GM18526 (cell line): ENCODE measurements around the gene SHB.

ENCODE experiments used
- POLR2A ChIP-seq: IDR thresholded peaks from 3 replicates; pipeline ENCODE4 v1.6.1; 2011; ENCODE audit not compliant: insufficient read length; ENCODE audit errors: extremely low read depth

Gene SHB

DNA sequence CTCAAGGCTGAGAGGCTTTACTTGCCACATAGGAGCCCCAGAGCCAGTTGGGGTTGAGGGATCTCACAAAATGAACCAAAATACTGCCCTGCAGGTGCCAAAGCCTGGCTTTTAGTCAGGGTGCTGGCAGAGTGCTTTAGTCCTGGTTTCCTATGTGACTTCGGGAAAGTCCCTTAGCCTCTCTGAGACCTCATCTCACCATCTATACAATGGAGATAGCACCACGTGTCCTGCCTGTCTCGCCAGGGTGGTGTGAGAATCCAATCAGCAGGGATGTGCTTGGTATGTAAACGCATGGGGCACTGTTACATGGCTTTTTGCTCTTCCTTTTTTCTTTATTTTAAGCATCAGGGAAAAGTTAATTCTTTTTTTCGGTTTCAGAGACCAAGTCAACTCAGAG lies 68.3 kb downstream of the SHB start:
- no peak for TF ChIP-seq POLR2A

DNA sequence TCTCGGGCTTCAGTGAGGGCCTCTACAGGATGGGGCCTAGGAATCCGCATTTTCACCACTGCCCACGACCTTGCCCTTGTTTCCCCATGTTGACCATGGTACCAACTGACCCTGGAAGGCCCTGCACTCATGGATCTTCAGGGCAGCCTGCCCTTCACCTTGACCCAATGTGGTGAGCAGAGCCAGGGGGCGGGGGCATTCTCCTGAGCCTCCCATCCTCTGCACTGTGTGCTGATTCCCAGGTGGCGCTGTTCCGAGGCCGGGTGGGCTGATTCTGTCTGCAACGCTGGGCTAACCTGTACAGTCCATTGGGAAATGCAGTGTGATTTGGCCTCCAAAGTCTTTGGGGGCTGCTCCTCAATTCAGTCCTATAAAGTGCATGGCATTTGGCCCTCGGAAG lies 68.7 kb downstream of the SHB start:
- TF ChIP-seq POLR2A: no peak

DNA sequence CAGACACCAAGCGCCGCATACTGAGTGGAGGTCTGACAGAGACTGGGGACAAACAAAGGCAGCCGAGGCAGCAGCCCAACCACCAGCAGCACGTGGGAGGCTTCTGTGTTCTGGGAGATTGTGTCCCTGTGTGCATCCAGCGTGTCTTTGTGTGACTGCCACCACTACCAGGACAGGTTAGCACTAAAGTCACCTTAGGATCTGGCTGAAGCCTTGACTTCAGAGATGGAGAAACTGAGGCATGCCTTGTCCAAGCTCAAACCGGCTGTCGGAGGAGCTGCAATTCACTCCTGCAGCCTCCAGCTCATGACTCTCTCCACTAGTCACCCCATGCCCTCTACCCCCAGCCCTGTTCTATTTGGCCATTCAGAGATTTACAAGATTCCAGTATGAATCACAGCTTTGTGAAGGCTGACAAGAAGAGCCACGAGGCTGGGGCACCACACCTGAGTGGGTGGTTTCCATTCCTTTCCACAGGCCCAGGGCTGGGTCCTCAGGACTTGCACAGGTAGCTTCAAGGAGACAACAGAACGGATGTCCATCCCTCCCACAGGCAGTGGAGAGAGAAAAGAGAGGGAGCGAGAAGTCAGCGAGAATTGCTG lies 69.3 kb downstream of the SHB start:
- no peak for TF ChIP-seq POLR2A

DNA sequence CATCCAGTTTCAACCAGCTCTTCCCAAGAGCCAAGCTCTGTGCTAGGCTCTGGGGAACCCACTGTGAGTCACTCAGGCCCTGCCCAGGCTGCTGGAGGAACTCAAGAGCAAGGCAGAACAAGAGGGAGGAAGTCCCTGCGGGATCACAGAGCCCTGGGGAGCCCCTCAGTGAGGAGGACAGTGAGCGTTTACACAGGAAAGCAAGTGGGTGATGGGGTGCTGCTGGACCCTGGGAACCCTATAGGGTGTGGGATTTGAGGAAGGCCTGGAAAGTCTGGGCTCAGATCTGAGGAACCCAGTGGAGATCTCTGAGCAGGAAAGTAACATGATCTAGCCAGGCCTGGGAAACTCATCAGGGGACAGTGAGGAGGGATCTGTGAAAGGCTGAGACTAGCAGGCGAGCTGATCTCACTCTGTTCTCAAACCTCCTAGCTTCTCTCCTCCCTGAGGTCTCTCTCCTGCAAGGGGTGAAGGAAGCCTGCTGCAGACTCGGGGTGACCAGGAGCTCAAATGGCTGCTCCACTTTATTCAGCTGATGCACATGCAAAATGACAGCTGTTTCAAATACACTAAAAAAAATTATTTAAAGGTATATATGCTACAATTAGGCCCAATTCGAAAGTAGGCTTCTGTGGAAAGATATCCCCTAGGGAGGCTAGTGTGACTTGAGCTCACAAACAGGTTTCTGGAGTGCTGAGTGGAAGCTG lies 70.0 kb downstream of the SHB start:
- TF ChIP-seq POLR2A: no peak

DNA sequence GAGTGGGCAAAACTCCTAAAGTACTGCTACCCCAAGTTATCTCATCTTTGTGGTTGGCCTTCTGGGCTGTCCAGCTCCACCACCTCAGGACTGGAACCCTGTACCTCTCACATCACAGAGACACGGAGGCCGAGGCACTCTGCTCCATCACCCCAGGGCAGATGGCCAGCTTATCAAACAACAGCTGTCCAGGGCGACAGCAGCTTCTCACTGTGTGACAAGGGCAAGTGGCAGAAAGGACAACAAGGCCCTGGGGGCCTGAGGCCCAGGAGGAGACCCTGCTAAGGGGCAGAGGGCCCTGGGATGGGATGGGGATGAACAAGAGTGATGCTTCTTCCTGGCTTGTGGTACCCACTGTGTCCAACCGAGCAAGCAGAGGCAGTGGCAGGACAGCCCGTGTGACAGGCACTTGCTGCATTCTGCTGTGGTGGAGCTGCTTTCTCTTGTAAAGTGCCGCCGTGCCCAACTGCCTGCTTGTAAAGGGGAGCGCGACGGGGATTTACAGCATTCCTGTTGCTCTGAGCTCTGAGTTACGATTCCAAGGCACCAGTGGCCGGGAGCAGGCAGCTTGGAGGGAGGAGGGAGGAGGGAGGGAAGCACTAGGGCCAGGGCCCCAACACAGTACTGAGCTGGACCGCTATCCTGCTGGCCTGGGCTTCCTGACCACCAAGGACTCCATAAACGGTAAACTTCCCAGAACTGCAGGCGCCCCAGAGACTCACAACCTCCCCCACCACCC lies 71.2 kb downstream of the SHB start:
- no peak for TF ChIP-seq POLR2A

DNA sequence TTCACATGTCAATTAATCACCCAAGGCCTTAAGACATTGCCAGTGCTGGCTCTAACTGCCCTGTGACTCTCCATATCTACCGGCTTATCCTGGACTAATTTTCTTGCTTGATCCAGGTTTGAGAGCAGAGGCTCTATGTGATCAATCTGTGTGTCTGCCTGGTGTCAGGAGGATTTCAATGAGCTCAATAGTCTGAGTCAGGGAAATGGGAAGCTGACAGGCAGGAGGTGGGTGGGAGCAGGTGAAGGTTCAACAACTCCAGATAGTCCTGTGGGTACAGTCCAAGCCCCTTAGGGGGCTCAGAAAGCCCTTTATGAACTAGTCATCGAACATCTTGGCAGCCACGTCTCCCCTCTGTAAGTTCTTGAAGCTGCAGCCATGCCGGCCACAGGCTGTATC lies 72.2 kb downstream of the SHB start:
- no peak for TF ChIP-seq POLR2A

DNA sequence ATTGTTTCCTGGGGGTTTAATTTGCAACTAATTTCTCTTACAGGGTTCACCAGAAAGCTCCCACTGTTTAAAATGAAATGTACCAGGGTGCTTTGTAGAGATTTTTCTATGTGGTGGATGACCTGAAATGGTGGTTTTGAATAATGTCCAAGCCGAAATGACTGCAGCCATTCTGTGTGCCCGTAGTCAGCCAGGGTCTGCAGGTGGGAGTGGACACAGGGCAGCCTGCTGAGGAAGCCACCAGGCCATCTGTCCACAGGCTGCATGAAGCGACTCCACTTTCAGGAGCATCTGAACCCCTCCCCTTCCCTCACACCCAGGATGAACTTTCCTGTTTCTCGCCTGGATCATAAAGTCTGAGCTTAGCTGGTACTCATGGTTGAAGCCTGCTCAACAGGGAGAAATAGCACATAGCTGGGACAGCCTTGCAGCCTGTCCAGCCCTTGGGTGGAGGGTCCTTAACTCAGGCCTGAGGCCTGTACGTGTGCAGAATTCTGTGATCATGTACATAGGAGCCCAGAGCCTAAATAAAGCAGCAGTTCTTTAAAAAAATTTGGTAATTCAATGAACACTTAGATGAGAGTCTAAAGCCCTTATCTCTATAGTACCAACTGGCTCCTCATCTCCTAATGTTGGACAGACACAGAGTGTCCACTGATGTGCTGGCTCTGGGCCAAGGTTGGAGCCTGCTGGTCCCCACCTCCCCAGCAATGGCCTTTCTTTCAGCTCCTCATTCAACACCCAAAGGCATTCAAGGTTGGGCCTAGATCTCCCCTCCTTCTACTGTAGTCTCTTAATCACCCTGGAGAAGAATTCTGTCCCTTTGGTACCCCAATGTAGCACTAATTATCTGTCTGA lies 72.8 kb downstream of the SHB start:
- TF ChIP-seq POLR2A: no peak

DNA sequence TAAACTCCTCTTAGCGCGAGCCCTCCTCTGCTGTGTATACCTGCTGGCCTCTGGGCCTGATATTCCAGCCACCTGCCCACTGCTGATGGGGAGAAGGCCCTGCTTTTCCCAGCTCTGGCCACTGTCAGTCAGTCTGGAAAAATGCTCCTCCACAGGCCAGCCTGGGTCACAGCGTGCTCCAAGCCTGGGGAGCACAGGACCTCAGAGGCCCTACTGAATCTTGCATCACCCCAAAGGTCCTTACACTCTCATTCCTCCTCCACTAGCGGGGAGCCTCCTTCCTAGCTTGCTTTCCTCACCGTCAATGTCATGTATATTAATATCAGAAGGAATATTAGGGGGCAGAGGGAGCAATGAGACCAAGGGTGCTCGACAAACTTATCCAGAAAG lies 73.7 kb downstream of the SHB start:
- no peak for TF ChIP-seq POLR2A

DNA sequence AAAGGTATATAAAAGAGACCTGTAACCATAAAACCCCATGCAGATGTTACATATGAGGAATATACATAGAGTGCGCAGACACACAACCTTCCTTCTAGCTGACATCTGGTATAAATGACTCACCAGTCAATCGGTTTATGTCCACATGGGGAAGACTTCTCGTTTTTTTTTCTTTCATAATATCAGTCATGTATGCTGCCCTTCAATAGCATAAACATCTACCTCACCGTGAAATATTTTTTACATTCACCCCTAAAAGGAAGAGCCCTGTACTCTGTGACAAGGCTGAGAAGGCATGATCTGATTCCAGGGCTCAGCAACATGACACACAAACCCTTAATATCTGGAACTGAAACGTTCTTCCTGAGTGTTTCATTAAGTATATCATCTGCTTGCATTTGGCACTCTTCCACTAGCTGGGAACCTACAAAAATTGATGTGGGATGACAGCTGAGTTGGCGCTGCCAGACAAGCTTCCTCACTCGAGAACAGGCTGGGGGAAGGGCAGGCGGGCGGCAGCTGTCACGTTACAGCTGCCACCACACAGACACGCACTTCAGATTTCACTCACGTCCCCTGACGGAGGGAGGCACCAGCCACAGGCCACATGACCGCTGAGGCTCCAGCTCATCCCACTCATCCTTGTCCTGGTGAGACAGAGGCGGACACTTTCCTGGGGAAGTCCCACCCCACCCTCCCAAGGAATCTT lies 74.2 kb downstream of the SHB start:
- TF ChIP-seq POLR2A: no peak

DNA sequence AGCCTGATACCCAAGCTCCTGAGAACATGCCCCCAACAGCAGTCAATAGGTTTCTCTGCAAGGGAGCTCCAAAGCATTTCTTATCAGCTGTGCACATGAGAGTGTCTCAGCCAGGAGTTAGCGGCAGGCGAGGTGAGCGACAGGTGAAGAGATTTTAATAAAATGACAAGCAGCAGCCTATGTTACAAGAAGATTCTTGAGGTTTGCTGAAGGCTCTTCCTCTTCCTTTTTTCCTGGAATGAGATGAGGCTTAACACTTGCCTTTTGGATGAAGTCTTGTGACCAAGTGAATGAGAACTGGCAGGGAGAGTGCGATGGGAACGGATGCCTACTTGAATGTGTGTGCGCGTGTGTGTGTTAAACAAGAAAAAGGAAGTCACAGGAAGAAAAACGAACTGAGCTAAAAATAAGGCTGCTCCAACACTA lies 76.1 kb downstream of the SHB start:
- no peak for TF ChIP-seq POLR2A

DNA sequence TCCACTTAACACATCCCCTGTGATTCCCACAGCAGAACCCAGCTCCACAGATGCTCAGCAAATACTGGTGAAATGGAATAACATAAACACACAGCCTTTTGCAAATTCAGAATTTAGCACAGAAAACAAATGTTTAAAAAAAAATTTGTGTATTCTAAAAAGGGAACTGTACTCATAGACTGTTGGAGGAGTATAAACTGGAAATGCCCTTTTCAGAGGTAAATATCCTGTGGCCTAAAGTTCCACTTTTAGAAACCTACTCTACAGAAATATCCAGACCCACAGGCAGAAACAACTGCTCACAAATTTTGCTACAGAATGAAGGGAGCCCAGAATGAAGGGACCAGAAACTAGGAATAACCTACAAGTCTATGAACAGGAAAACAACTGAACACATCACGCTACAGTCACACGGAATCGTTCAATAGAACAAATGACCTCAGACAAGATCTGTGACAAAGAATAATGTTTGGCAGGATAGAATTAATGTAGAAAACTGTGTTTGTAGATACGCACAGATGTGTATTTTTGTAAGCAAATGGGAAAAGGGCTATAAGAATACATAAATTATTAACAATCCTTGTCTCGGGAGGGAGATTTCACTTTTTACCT lies 78.5 kb downstream of the SHB start:
- TF ChIP-seq POLR2A: no peak

DNA sequence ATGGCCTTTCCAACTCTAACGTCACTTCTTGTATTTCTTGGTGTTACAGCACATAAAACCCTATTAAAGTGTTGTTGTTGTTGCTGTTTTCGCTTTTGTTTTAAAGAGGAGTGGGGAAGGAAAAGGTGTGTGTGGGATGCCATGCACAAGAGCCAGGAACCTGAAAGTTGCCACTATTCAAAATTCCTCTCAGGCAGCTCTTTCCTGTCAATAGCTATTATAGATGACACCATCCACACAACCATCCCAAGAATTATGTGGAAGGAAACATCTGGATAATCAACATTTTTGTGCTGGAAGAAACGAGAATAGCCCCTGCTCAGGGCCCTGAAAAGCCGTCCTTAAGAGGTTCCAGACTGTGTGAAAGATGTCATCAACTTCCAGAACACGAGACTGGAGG lies 79.3 kb downstream of the SHB start:
- no peak for TF ChIP-seq POLR2A

DNA sequence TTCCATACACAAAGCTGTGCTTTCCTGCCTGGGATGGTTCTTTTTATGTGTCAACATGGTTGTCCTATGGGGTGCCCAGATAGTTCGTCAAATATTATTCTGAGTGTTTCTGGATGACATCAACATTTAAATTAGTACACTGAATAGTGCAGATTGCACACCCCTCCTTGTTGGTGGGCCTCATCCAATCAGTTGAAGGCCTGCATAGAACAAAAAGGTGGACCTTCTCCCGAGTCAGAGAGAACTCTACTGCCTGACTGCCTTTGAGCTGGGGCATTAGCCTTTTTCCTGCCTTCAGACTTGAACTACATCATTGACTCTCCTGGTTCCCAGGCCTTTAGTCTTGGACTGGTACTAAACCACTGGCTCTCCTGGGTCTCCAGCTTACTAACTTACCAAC lies 80.4 kb downstream of the SHB start:
- no peak for TF ChIP-seq POLR2A

DNA sequence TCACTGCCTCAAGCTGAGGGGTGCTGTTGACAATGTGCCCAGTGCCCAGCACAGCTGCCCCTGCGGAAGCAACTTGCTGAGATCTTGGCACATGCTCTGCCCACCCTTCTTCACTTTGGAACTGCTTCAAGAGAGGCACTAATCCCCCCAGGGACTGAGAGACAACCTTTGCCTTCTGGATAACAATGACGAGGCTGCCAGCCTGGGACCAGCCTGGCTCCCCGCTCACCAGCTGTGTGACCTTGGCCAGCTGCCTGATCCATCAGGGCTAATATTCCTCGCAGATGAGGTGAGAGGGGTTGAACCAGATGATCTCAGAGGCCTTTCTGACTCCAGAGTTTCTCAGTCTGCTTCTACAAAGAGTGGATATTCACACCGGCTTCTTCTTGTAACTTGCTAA lies 81.0 kb downstream of the SHB start:
- TF ChIP-seq POLR2A: no peak
